HepG2 (cell line): ENCODE measurements around the gene ZNF669. TPM values are rescaled to one million over a fixed set of nuclear protein-coding genes. Genes with fewer than 3 reads are reported as not detected.
A peak's percentile ranks its signal among the peaks of the same experiment; 100 is the strongest.

Experiments
- IKZF1 ChIP-seq: fragments of 450-650 bp; IDR thresholded peaks from 2 replicates; pipeline ENCODE4 v1.7.1; 2016
- NR2C2 ChIP-seq: sonication (generic); formaldehyde crosslinking; IDR thresholded peaks from 2 replicates; pipeline ENCODE4 v1.4.0; 2020; ENCODE audit warnings: missing genetic modification reagents, mild to moderate bottlenecking, moderate library complexity, borderline replicate concordance
- POLR2G ChIP-seq: fragments of 200-400 bp; formaldehyde crosslinking; IDR thresholded peaks from 2 replicates; pipeline ENCODE4 v1.6.1; 2018; ENCODE audit warnings: mild to moderate bottlenecking, low read depth, low read length, moderate library complexity
- ZMYM4 ChIP-seq: sonication (generic); formaldehyde crosslinking; IDR thresholded peaks from 2 replicates; pipeline ENCODE4 v1.8.1; 2023; ENCODE audit warnings: mild to moderate bottlenecking, missing genetic modification reagents
- ZNF430 ChIP-seq: sonication (generic); formaldehyde crosslinking; IDR thresholded peaks from 2 replicates; pipeline ENCODE4 v1.9.0; 2021; ENCODE audit warnings: mild to moderate bottlenecking, missing genetic modification reagents
- polyA plus RNA-seq, 8 experiments: library from polyadenylated mRNA; depleted of rRNA in 3 of 8; stranded (reverse) in 7 of 8; unstranded in 1 of 8; fragments of >200 nt; fragmentation: Illumina TruSeq in 4 of 8; extraction: Trizol in 4 of 8; gene quantifications; 2 replicates each; pipeline versions ENCODE4 v1.2.1 to v1.2.3, GENCODE V29; 2011 to 2016; ENCODE audit warnings: low read depth in 4 of 8, missing spikeins in 1 of 8, mixed read lengths in 1 of 8; ENCODE audit not compliant: insufficient read depth in 1 of 8
- total RNA-seq, 5 experiments: library from RNA; depleted of rRNA; stranded (reverse); fragments of >200 nt; fragmentation: Illumina TruSeq; extraction: Trizol; gene quantifications; 2 replicates each; pipeline ENCODE4 v1.2.3, GENCODE V29; 2016; ENCODE audit warnings: low read depth in 1 of 5
- TF ChIP-seq, protein P1 (sequence below): IDR thresholded peaks from 2 replicates; pipeline ENCODE4 v1.6.1; 2012; ENCODE audit warnings: inconsistent platforms
- TF ChIP-seq, protein P2 (sequence below): sonication (generic); formaldehyde crosslinking; IDR thresholded peaks from 2 replicates; pipeline ENCODE4 v1.4.0; 2020; ENCODE audit warnings: missing genetic modification reagents
- TF ChIP-seq, protein P3 (sequence below), 2 experiments: IDR thresholded peaks; 2 replicates each; pipeline ENCODE4 v1.6.1; 2011 to 2012; ENCODE audit warnings: low read length in 2 of 2, borderline replicate concordance in 1 of 2, low read depth in 1 of 2, mild to moderate bottlenecking in 1 of 2, moderate library complexity in 1 of 2
- TF ChIP-seq, protein P4 (sequence below): sonication (generic); formaldehyde crosslinking; IDR thresholded peaks from 2 replicates; pipeline ENCODE4; 2020; ENCODE audit warnings: missing genetic modification reagents, mild to moderate bottlenecking, borderline replicate concordance

ZNF669 gene
- total and polyA plus RNA-seq, 2 of the 13 experiments (the other 11 are each of a cell fraction or from before 2014, with no cell fraction given), result 3.1 to 14.6 TPM

DNA sequence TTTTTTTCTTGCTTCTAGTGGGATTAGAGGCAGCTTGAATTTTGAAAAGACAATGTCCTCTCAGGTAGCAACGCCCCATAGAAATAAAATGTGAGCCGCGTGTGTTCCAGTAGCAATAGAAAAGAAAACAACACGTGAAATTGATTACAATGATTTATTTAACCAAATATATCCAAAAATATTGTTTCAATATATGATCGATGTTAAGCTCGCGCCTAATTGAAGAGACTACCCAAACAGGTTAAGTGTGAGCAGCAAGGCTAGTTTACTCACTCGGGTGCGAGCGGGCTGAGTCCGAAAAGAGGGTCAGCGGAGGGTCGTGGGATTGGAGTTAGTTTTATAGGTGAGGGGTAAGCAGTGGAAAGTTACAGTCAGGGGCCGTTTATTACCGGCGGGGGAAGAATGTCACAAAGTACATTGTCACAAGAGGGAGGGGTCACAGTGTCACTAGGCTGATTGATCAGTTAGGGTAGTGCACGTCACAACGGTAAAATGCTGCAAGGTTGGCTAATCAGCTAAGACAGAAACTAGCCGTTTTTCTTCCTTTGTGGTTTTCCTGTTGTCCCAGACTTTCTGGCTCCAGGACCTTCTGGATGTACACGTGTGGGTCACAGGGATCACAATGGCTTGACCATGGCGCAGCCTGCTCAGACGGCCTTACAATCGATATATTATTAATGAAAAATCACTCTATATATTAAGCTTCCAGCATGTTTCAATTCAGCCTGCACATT is 24.8 kb downstream of the ZNF669 start (continued):
- TF ChIP-seq IKZF1 (no peak), POLR2G (peak; percentile 40; the same call in 1 of the 2 replicates), ZMYM4 (CRISPR knock-in tag) (peak; percentile 72), ZNF430 (CRISPR knock-in tag) (no peak), NR2C2 (CRISPR knock-in tag) (0 out of 2 replicates have a peak, but pooled peaks have one; percentile 13)
- TF ChIP-seq, protein P1, sequence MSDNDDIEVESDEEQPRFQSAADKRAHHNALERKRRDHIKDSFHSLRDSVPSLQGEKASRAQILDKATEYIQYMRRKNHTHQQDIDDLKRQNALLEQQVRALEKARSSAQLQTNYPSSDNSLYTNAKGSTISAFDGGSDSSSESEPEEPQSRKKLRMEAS, result peak; percentile 44; the same call in 1 of the 2 replicates
- TF ChIP-seq, protein P2, sequence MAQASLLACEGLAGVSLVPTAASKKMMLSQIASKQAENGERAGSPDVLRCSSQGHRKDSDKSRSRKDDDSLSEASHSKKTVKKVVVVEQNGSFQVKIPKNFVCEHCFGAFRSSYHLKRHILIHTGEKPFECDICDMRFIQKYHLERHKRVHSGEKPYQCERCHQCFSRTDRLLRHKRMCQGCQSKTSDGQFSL (CRISPR knock-in tag), result no peak
- TF ChIP-seq, protein P3, sequence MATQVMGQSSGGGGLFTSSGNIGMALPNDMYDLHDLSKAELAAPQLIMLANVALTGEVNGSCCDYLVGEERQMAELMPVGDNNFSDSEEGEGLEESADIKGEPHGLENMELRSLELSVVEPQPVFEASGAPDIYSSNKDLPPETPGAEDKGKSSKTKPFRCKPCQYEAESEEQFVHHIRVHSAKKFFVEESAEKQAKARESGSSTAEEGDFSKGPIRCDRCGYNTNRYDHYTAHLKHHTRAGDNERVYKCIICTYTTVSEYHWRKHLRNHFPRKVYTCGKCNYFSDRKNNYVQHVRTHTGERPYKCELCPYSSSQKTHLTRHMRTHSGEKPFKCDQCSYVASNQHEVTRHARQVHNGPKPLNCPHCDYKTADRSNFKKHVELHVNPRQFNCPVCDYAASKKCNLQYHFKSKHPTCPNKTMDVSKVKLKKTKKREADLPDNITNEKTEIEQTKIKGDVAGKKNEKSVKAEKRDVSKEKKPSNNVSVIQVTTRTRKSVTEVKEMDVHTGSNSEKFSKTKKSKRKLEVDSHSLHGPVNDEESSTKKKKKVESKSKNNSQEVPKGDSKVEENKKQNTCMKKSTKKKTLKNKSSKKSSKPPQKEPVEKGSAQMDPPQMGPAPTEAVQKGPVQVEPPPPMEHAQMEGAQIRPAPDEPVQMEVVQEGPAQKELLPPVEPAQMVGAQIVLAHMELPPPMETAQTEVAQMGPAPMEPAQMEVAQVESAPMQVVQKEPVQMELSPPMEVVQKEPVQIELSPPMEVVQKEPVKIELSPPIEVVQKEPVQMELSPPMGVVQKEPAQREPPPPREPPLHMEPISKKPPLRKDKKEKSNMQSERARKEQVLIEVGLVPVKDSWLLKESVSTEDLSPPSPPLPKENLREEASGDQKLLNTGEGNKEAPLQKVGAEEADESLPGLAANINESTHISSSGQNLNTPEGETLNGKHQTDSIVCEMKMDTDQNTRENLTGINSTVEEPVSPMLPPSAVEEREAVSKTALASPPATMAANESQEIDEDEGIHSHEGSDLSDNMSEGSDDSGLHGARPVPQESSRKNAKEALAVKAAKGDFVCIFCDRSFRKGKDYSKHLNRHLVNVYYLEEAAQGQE (IDR thresholded peaks at IDR 0.05; ENCODE audit: borderline replicate concordance in 1 of 2, low read depth in 1 of 2, low read length in 2 of 2), result no peak; a peak in 1 of 4 replicates
- TF ChIP-seq, protein P4, sequence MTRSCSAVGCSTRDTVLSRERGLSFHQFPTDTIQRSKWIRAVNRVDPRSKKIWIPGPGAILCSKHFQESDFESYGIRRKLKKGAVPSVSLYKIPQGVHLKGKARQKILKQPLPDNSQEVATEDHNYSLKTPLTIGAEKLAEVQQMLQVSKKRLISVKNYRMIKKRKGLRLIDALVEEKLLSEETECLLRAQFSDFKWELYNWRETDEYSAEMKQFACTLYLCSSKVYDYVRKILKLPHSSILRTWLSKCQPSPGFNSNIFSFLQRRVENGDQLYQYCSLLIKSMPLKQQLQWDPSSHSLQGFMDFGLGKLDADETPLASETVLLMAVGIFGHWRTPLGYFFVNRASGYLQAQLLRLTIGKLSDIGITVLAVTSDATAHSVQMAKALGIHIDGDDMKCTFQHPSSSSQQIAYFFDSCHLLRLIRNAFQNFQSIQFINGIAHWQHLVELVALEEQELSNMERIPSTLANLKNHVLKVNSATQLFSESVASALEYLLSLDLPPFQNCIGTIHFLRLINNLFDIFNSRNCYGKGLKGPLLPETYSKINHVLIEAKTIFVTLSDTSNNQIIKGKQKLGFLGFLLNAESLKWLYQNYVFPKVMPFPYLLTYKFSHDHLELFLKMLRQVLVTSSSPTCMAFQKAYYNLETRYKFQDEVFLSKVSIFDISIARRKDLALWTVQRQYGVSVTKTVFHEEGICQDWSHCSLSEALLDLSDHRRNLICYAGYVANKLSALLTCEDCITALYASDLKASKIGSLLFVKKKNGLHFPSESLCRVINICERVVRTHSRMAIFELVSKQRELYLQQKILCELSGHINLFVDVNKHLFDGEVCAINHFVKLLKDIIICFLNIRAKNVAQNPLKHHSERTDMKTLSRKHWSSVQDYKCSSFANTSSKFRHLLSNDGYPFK (CRISPR knock-in tag), result no peak
